CD4-positive, alpha-beta memory T cell (primary cell): Measurements from ENCODE around the gene TMEM167A. TPM values are rescaled to one million over a fixed set of nuclear protein-coding genes. Genes with fewer than 3 reads are reported as not detected.
"Not testable (repeated sequence)": the region's sequence is repeated elsewhere in the genome, so short reads cannot be mapped to it uniquely, and the experiment has no call there.

Experiments used
- CTCF ChIA-PET: fragments of 350-600 bp; sonication (Branson Sonifier 250); formaldehyde crosslinking; loops from one replicate; lab custom pipeline; 2021; ENCODE audit warnings: inconsistent platforms; ENCODE audit not compliant: partially characterized antibody; lab: Charles Lee
- POLR2A ChIA-PET: fragments of 350-600 bp; sonication (Branson Sonifier 250); formaldehyde crosslinking; loops from one replicate; lab custom pipeline; 2021; ENCODE audit not compliant: partially characterized antibody; lab: Charles Lee
- DNase-seq, 5 donors: peaks; one replicate each; pipeline versions ENCODE4 v3.0.0 to v3.0.0-alpha.2; 2020 to 2022; ENCODE audit warnings: mixed read lengths in 1 of 5
- H3K27ac ChIP-seq: one replicate; pipeline ENCODE4 v1.7.0; 2013; ENCODE audit warnings: low read depth, low read length
- H3K27me3 ChIP-seq: 2 replicates; pipeline ENCODE4 v1.7.0; 2013; ENCODE audit warnings: mild to moderate bottlenecking, low read length, moderate library complexity; ENCODE audit not compliant: insufficient read depth
- H3K36me3 ChIP-seq: 2 replicates; pipeline ENCODE4 v1.7.0; 2013; ENCODE audit warnings: mild to moderate bottlenecking, low read length, moderate library complexity; ENCODE audit not compliant: insufficient read depth
- H3K4me1 ChIP-seq: 2 replicates; pipeline ENCODE4 v1.7.0; 2013; ENCODE audit warnings: mild to moderate bottlenecking, low read length, moderate library complexity; ENCODE audit not compliant: insufficient read depth
- H3K4me3 ChIP-seq, 2 donors: one replicate each; pipeline ENCODE4 v1.7.0; 2013; ENCODE audit warnings: low read length in 2 of 2, mild to moderate bottlenecking in 1 of 2
- H3K9me3 ChIP-seq, 2 donors: one replicate each; pipeline ENCODE4 v1.7.0; 2013; ENCODE audit warnings: low read length in 2 of 2, control low read depth in 1 of 2; ENCODE audit not compliant: control insufficient read depth in 1 of 2
- H3K27ac Mint-ChIP-seq, 7 donors: one replicate each; pipeline ENCODE4 v1.8.0; 2020 to 2021; ENCODE audit warnings: mixed read lengths in 7 of 7, mild to moderate bottlenecking in 6 of 7, inconsistent platforms in 3 of 7, moderate library complexity in 3 of 7
- H3K27me3 Mint-ChIP-seq, 2 donors: one replicate each; pipeline ENCODE4 v1.8.0; 2020 to 2021; ENCODE audit warnings: mixed read lengths in 2 of 2
- H3K36me3 Mint-ChIP-seq, 2 donors: one replicate each; pipeline ENCODE4 v1.8.0; 2020 to 2021; ENCODE audit warnings: mixed read lengths in 2 of 2, inconsistent platforms in 1 of 2, mild to moderate bottlenecking in 1 of 2
- H3K4me1 Mint-ChIP-seq, 4 donors: one replicate each; pipeline ENCODE4 v1.8.0; 2020 to 2021; ENCODE audit warnings: mixed read lengths in 4 of 4, mild to moderate bottlenecking in 1 of 4
- H3K4me3 Mint-ChIP-seq, 8 donors: one replicate each; pipeline ENCODE4 v1.8.0; 2020 to 2021; ENCODE audit warnings: mixed read lengths in 8 of 8, mild to moderate bottlenecking in 7 of 8, moderate library complexity in 6 of 8, inconsistent platforms in 3 of 8
- H3K9me3 Mint-ChIP-seq, 8 donors: one replicate each; pipeline ENCODE4 v1.8.0; 2020 to 2021; ENCODE audit warnings: mixed read lengths in 8 of 8, mild to moderate bottlenecking in 5 of 8, inconsistent platforms in 3 of 8, moderate library complexity in 1 of 8
- intact Hi-C: fragments of 100-400 bp; cut with micrococcal nuclease; formaldehyde crosslinking; loops from one replicate; pipeline ENCODE4 v1.15.1; 2023
- polyA plus RNA-seq, 2 donors: library from polyadenylated mRNA; unstranded; fragments of 300-500 nt; fragmentation: Illumina TruSeq; gene quantifications; one replicate each; pipeline ENCODE4 v1.2.3, GENCODE V29; 2021
- total RNA-seq, 2 experiments: library from RNA; stranded (reverse); gene quantifications; one replicate each; pipeline ENCODE4 v1.2.3, GENCODE V29; 2021

The TMEM167A gene
- total and polyA plus RNA-seq, 4 experiments from 2014 or later, result 44.6 to 84.3 (median 57.6) TPM

- H3K27me3 Mint-ChIP-seq, result no peaks in the 10 kb centered on the region
- ChIA-PET CTCF (no interaction called here), POLR2A (no interaction called here)
- Histone ChIP-seq H3K27ac (no peak overlapping the region), H3K4me3 (no peak overlapping the region), H3K9me3 (no peaks in the 10 kb centered on the region), H3K27me3 (no peaks in the 10 kb centered on the region), H3K36me3 (no peaks in the 10 kb centered on the region), H3K4me1 (peaks cover 51% of the 10 kb centered on the region)
- peaks cover 55 to 89% (median 71%) of the 10 kb centered on the region in 4 donors for H3K4me1 Mint-ChIP-seq
- H3K9me3 Mint-ChIP-seq, result no peaks in the 10 kb centered on the region
- H3K4me3 Mint-ChIP-seq, result peak overlapping the region in 1 of 8 donors; percentile 54
- H3K36me3 Mint-ChIP-seq, result peaks cover 25 to 27% of the 10 kb centered on the region in 2 donors
- peak overlapping the region in 2 of 7 donors; percentile 13 to 19 for H3K27ac Mint-ChIP-seq
- intact Hi-C loops, result no loop called here
- no peak for DNase-seq
Observed at GRCh38 chr5:83069096-83069799, 7.9 kb downstream of the TMEM167A start.

- CTCF ChIA-PET, H3K36me3 ChIP-seq, H3K4me3 ChIP-seq, H3K9me3 ChIP-seq, H3K27ac ChIP-seq, H3K27me3 ChIP-seq, H3K27ac Mint-ChIP-seq, H3K27me3 Mint-ChIP-seq, intact Hi-C loops, H3K9me3 Mint-ChIP-seq, H3K4me3 Mint-ChIP-seq, DNase-seq: not testable (repeated sequence)
- POLR2A ChIA-PET, result interaction anchor here (1.6 kb wide), 1 partner anchor 10 kb away, joined by 5 read pairs; the partner anchor contains the start of genes TMEM167A and XRCC4
- Mint-ChIP-seq H3K4me1 (peaks cover 40 to 73% (median 61%) of the 10 kb centered on the region in 4 donors), H3K36me3 (peaks cover 15 to 32% of the 10 kb centered on the region in 2 donors)
- peaks cover 33% of the 10 kb centered on the region for H3K4me1 ChIP-seq
Observed at GRCh38 chr5:83067377-83067776, 9.8 kb downstream of the TMEM167A start.

- H3K4me3 Mint-ChIP-seq, result peak overlapping the region in 1 of 8 donors; percentile 5
- no peak for DNase-seq
- H3K4me3 ChIP-seq, result no peak overlapping the region
- no peaks in the 10 kb centered on the region for H3K27me3 Mint-ChIP-seq
- ChIA-PET CTCF (interaction anchor here (0.7 kb wide), 1 partner anchor 1366 kb away, joined by 3 read pairs; no protein-coding TSS in a partner anchor), POLR2A (interaction anchor here (1.6 kb wide), 1 partner anchor 11 kb away, joined by 5 read pairs; the partner anchor contains the start of genes TMEM167A and XRCC4)
- no peaks in the 10 kb centered on the region for H3K27me3 ChIP-seq
- no peaks in the 10 kb centered on the region for H3K9me3 ChIP-seq
- intact Hi-C loops, result no loop called here
- no peak overlapping the region for H3K27ac Mint-ChIP-seq
- no peak overlapping the region for H3K27ac ChIP-seq
- peaks cover 3% of the 10 kb centered on the region for H3K36me3 ChIP-seq
- H3K4me1 ChIP-seq, result peaks cover 25% of the 10 kb centered on the region
- H3K4me1 Mint-ChIP-seq, result peaks cover 33 to 66% (median 54%) of the 10 kb centered on the region in 4 donors
- peaks cover 19 to 30% of the 10 kb centered on the region in 2 donors for H3K36me3 Mint-ChIP-seq
- no peaks in the 10 kb centered on the region for H3K9me3 Mint-ChIP-seq
Observed at GRCh38 chr5:83066548-83067110, 10.6 kb downstream of the TMEM167A start.

- intact Hi-C loops, result no loop called here
- no peak overlapping the region for H3K4me3 Mint-ChIP-seq
- peaks cover 16 to 26% (median 18%) of the 10 kb centered on the region in 4 donors for H3K4me1 Mint-ChIP-seq
- H3K36me3 Mint-ChIP-seq, result peaks cover 37 to 53% of the 10 kb centered on the region in 2 donors
- H3K27ac Mint-ChIP-seq, result peak overlapping the region in 2 of 7 donors; percentile 17 to 44
- DNase-seq, result no peak
- H3K27me3 Mint-ChIP-seq, result no peaks in the 10 kb centered on the region
- Histone ChIP-seq H3K4me3 (no peak overlapping the region), H3K27ac (no peak overlapping the region), H3K36me3 (peaks cover 12% of the 10 kb centered on the region), H3K27me3 (no peaks in the 10 kb centered on the region), H3K4me1 (no peaks in the 10 kb centered on the region), H3K9me3 (no peaks in the 10 kb centered on the region)
- no peaks in the 10 kb centered on the region for H3K9me3 Mint-ChIP-seq
- ChIA-PET POLR2A (no interaction called here), CTCF (no interaction called here)
Observed at GRCh38 chr5:83059341-83059740, 17.9 kb downstream of the TMEM167A start.

- intact Hi-C loops, result no loop called here
- ChIA-PET CTCF (no interaction called here), POLR2A (no interaction called here)
- no peaks in the 10 kb centered on the region for H3K4me1 ChIP-seq
- no peak for DNase-seq
- no peaks in the 10 kb centered on the region for H3K27me3 ChIP-seq
- no peaks in the 10 kb centered on the region for H3K9me3 ChIP-seq
- no peak overlapping the region for H3K4me3 Mint-ChIP-seq
- no peaks in the 10 kb centered on the region for H3K9me3 Mint-ChIP-seq
- no peak overlapping the region for H3K4me3 ChIP-seq
- H3K36me3 Mint-ChIP-seq, result peaks cover 40 to 54% of the 10 kb centered on the region in 2 donors
- no peak overlapping the region for H3K27ac Mint-ChIP-seq
- peaks cover 14 to 23% (median 17%) of the 10 kb centered on the region in 4 donors for H3K4me1 Mint-ChIP-seq
- no peaks in the 10 kb centered on the region for H3K27me3 Mint-ChIP-seq
- no peak overlapping the region for H3K27ac ChIP-seq
- peaks cover 12% of the 10 kb centered on the region for H3K36me3 ChIP-seq
Observed at GRCh38 chr5:83058726-83059125, 18.5 kb downstream of the TMEM167A start.

- Mint-ChIP-seq H3K27me3 (no peaks in the 10 kb centered on the region), H3K36me3 (peaks cover 37 to 47% of the 10 kb centered on the region in 2 donors), H3K27ac (peak overlapping the region in 2 of 7 donors; percentile 19 to 52), H3K4me1 (peaks cover 7 to 23% (median 14%) of the 10 kb centered on the region in 4 donors), H3K4me3 (no peak overlapping the region), H3K9me3 (no peaks in the 10 kb centered on the region)
- intact Hi-C loops, result no loop called here
- ChIA-PET POLR2A (no interaction called here), CTCF (no interaction called here)
- no peak for DNase-seq
- H3K27me3 ChIP-seq, result no peaks in the 10 kb centered on the region
- no peaks in the 10 kb centered on the region for H3K9me3 ChIP-seq
- no peak overlapping the region for H3K4me3 ChIP-seq
- H3K36me3 ChIP-seq, result peaks cover 9% of the 10 kb centered on the region
- H3K27ac ChIP-seq, result no peak overlapping the region
- H3K4me1 ChIP-seq, result no peaks in the 10 kb centered on the region
Observed at GRCh38 chr5:83055166-83055565, 22.0 kb downstream of the TMEM167A start.

GRCh38 chr5:83050723-83051340 lies 26.4 kb downstream of the TMEM167A start:
- no peaks in the 10 kb centered on the region for H3K27me3 ChIP-seq
- H3K9me3 ChIP-seq, result no peaks in the 10 kb centered on the region
- no peak overlapping the region for H3K4me3 ChIP-seq
- Mint-ChIP-seq H3K27me3 (no peaks in the 10 kb centered on the region), H3K4me3 (no peak overlapping the region), H3K9me3 (no peaks in the 10 kb centered on the region), H3K36me3 (peaks cover 31 to 44% of the 10 kb centered on the region in 2 donors), H3K27ac (peak overlapping the region in 2 of 7 donors; percentile 0 to 46), H3K4me1 (peaks cover 0 to 10% (median 5%) of the 10 kb centered on the region in 4 donors)
- H3K4me1 ChIP-seq, result no peaks in the 10 kb centered on the region
- H3K36me3 ChIP-seq, result no peaks in the 10 kb centered on the region
- DNase-seq, result no peak
- H3K27ac ChIP-seq, result no peak overlapping the region
- ChIA-PET POLR2A (interaction anchor here (0.6 kb wide), 1 partner anchor 696 kb away, joined by 4 read pairs; no protein-coding TSS in a partner anchor), CTCF (interaction anchor here (0.6 kb wide), 1 partner anchor 7 kb away, joined by 3 read pairs; no protein-coding TSS in a partner anchor)
- intact Hi-C loops, result no loop called here
